MM.1S (cell line): ENCODE measurements around the gene TSPAN15.

Experiments
- DNase-seq: peaks from one replicate; pipeline ENCODE4 v3.0.0-alpha.2; 2015
- H2AFZ ChIP-seq: fragments of 300-600 bp; sonication (generic); 2 replicates; pipeline ENCODE4 v1.6.0; 2016; ENCODE audit warnings: antibody characterized with exemption, low read length
- H3F3A ChIP-seq: fragments of 300-600 bp; sonication (generic); 2 replicates; pipeline ENCODE4 v1.6.1; 2016; ENCODE audit warnings: mild to moderate bottlenecking, antibody characterized with exemption, low read length, moderate library complexity, mixed read lengths; ENCODE audit not compliant: insufficient read depth
- H3K27ac ChIP-seq: fragments of 300-600 bp; sonication (generic); 2 replicates; pipeline ENCODE4 v1.5.1; 2016; ENCODE audit warnings: mild to moderate bottlenecking, low read length
- H3K27me3 ChIP-seq: fragments of 300-600 bp; sonication (generic); replicated peaks from 2 replicates; pipeline ENCODE4 v1.6.0; 2016; ENCODE audit warnings: low read length; ENCODE audit not compliant: insufficient read depth
- H3K36me3 ChIP-seq: fragments of 300-600 bp; sonication (generic); replicated peaks from 2 replicates; pipeline ENCODE4 v1.6.1; 2016; ENCODE audit warnings: mild to moderate bottlenecking, low read length, mixed read lengths; ENCODE audit not compliant: insufficient read depth
- H3K4me1 ChIP-seq: fragments of 300-600 bp; sonication (generic); 2 replicates; pipeline ENCODE4 v1.6.1; 2016; ENCODE audit warnings: low read length, mixed read lengths
- H3K4me2 ChIP-seq: fragments of 300-600 bp; sonication (generic); 2 replicates; pipeline ENCODE4 v1.6.0; 2016; ENCODE audit warnings: low read depth, low read length
- H3K4me3 ChIP-seq: fragments of 300-600 bp; sonication (generic); 2 replicates; pipeline ENCODE4 v1.5.1; 2016; ENCODE audit warnings: low read length, mixed read lengths
- H3K79me2 ChIP-seq: fragments of 300-600 bp; sonication (generic); 2 replicates; pipeline ENCODE4 v1.6.1; 2016; ENCODE audit warnings: mixed run types, low read length, mixed read lengths
- H3K9ac ChIP-seq: fragments of 300-600 bp; sonication (generic); 2 replicates; pipeline ENCODE4 v1.6.1; 2016; ENCODE audit warnings: low read length, mixed read lengths
- H3K9me2 ChIP-seq: fragments of 300-600 bp; sonication (generic); replicated peaks from 2 replicates; pipeline ENCODE4 v1.6.1; 2016; ENCODE audit warnings: mild to moderate bottlenecking, low read length, mixed read lengths; ENCODE audit not compliant: insufficient read depth
- H3K9me3 ChIP-seq: fragments of 300-600 bp; sonication (generic); replicated peaks from 2 replicates; pipeline ENCODE4 v1.6.1; 2016; ENCODE audit warnings: mild to moderate bottlenecking, low read length, mixed read lengths; ENCODE audit not compliant: insufficient read depth
- H4K20me1 ChIP-seq: fragments of 300-600 bp; sonication (generic); 2 replicates; pipeline ENCODE4 v1.6.1; 2016; ENCODE audit warnings: mild to moderate bottlenecking, low read length, moderate library complexity, mixed read lengths; ENCODE audit not compliant: insufficient read depth
- CTCF ChIP-seq: fragments of 300-600 bp; sonication (generic); IDR thresholded peaks from 2 replicates; pipeline ENCODE4 v1.5.1; 2016; ENCODE audit warnings: antibody characterized with exemption, low read length, mixed read lengths
- EZH2 ChIP-seq: fragments of 300-600 bp; sonication (generic); optimal IDR thresholded peaks from 2 replicates; pipeline ENCODE3; 2017; ENCODE audit warnings: low read depth, mild to moderate bottlenecking, antibody characterized with exemption, low read length, mixed read lengths
- EZH2phosphoT487 ChIP-seq: fragments of 300-600 bp; sonication (generic); IDR thresholded peaks from 2 replicates; pipeline ENCODE4 v1.6.1; 2018; ENCODE audit warnings: antibody characterized with exemption, low read length

TSPAN15 gene

DNA sequence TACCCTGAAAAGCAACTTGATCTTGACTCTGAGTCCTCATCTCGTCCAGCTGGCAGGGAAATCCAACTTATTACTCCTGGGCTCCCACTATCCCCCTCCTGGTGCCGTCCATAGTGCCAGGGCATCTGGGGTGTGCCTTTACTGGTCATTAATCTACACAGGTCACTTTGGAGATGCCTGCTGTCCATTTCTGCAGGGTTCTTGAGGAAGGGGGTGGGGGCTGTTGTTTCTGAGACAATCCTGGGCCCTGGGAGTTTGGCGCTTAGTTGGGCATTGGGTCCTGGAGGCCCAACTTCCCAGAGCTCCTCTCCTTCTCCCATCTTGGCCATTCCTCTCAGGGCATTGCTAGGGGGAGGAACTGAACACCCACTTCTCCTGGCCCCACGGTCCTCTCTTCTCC is 28.6 kb upstream of the TSPAN15 start:
- no peaks in the 10 kb centered on the region for H4K20me1 ChIP-seq
- H3K36me3 ChIP-seq, result no peaks in the 10 kb centered on the region
- H3K27me3 ChIP-seq, result peaks cover 21% of the 10 kb centered on the region; the same call in 1 of the 2 replicates
- DNase-seq, result no peak
- H3K4me1 ChIP-seq, result peaks cover 14% of the 10 kb centered on the region
- no peak overlapping the region for H3K27ac ChIP-seq
- TF ChIP-seq EZH2phosphoT487 (no peak), CTCF (no peak), EZH2 (no peak)
- H3K9me3 ChIP-seq, result no peaks in the 10 kb centered on the region
- H3K4me2 ChIP-seq, result no peak overlapping the region
- no peak overlapping the region for H2AFZ ChIP-seq
- no peaks in the 10 kb centered on the region for H3F3A ChIP-seq
- no peak overlapping the region for H3K9ac ChIP-seq
- no peak overlapping the region for H3K4me3 ChIP-seq
- H3K79me2 ChIP-seq, result no peaks in the 10 kb centered on the region
- H3K9me2 ChIP-seq, result no peaks in the 10 kb centered on the region

GRCh38 chr10:69425041-69425440 is 26.2 kb upstream of the TSPAN15 start:
- Histone ChIP-seq H3K27me3 (0 out of 2 replicates have a peak, but pooled peaks cover 13% of the 10 kb centered on the region), H3F3A (no peaks in the 10 kb centered on the region), H3K9ac (no peak overlapping the region), H4K20me1 (no peaks in the 10 kb centered on the region), H3K36me3 (no peaks in the 10 kb centered on the region), H2AFZ (no peak overlapping the region), H3K27ac (no peak overlapping the region), H3K4me3 (no peak overlapping the region), H3K79me2 (no peaks in the 10 kb centered on the region), H3K4me2 (no peak overlapping the region), H3K4me1 (peaks cover 14% of the 10 kb centered on the region), H3K9me2 (no peaks in the 10 kb centered on the region), H3K9me3 (no peaks in the 10 kb centered on the region)
- no peak for DNase-seq
- TF ChIP-seq EZH2phosphoT487, result no peak
- TF ChIP-seq CTCF, result no peak
- no peak for TF ChIP-seq EZH2

DNA sequence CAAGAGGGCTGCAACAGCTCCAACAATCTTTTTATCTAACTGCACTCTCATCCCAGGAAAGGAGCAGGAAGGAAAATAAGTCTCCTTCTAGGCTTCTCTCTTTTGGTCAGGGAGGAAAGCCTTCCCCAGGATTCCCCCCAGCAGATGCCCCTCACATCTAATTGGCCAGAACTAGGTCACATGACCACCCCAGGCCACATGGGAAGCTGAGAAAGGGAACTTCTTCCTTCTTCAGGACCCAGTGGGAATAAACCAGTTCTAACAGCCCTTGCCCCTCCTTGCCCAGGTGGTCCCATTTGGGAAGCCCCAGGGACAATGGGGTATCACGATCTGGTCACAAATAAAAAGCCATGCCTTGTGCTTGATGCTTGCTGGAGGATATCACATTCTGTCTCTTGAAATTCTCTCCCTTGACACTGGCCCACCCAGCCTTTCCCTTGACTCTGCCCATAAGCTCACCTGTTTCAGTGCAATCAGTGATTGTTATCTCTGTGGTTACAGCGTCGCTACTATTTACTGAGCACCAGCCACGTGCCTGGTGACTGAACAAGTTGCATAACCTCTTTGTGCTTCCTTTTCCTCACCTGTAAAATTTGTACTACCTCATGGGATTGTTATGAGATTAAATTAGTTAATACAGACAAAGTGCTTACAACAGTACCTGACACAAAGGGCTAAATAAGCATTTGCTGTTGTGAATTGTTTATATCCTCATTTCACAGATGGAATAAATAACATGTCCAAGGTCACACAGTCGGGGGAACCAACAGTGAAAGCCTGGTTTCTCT is 25.6 kb upstream of the TSPAN15 start:
- H3K27me3 ChIP-seq, result 0 out of 2 replicates have a peak, but pooled peaks cover 13% of the 10 kb centered on the region
- H3K4me1 ChIP-seq, result peaks cover 14% of the 10 kb centered on the region
- no peak overlapping the region for H3K27ac ChIP-seq
- no peak for TF ChIP-seq EZH2
- no peak for TF ChIP-seq EZH2phosphoT487
- TF ChIP-seq CTCF, result no peak
- no peak overlapping the region for H3K9ac ChIP-seq
- no peak overlapping the region for H2AFZ ChIP-seq
- no peaks in the 10 kb centered on the region for H3K36me3 ChIP-seq
- no peaks in the 10 kb centered on the region for H4K20me1 ChIP-seq
- DNase-seq, result peak; percentile 27
- no peaks in the 10 kb centered on the region for H3K9me3 ChIP-seq
- H3F3A ChIP-seq, result no peaks in the 10 kb centered on the region
- no peak overlapping the region for H3K4me2 ChIP-seq
- H3K79me2 ChIP-seq, result no peaks in the 10 kb centered on the region
- no peak overlapping the region for H3K4me3 ChIP-seq
- no peaks in the 10 kb centered on the region for H3K9me2 ChIP-seq
